Stimulated activated naive CD4-positive, alpha-beta T cell (primary cell): ENCODE data around the gene TSPAN31.
A peak's percentile ranks its signal among the peaks of the same experiment; 100 is the strongest.
"Not testable (repeated sequence)": the region's sequence is repeated elsewhere in the genome, so short reads cannot be mapped to it uniquely, and the experiment has no call there.

ENCODE experiments used
- DNase-seq, 6 experiments: peaks; one replicate each; lab custom pipeline; 2025; lab: John Stamatoyannopoulos, UW

TSPAN31 gene

DNA sequence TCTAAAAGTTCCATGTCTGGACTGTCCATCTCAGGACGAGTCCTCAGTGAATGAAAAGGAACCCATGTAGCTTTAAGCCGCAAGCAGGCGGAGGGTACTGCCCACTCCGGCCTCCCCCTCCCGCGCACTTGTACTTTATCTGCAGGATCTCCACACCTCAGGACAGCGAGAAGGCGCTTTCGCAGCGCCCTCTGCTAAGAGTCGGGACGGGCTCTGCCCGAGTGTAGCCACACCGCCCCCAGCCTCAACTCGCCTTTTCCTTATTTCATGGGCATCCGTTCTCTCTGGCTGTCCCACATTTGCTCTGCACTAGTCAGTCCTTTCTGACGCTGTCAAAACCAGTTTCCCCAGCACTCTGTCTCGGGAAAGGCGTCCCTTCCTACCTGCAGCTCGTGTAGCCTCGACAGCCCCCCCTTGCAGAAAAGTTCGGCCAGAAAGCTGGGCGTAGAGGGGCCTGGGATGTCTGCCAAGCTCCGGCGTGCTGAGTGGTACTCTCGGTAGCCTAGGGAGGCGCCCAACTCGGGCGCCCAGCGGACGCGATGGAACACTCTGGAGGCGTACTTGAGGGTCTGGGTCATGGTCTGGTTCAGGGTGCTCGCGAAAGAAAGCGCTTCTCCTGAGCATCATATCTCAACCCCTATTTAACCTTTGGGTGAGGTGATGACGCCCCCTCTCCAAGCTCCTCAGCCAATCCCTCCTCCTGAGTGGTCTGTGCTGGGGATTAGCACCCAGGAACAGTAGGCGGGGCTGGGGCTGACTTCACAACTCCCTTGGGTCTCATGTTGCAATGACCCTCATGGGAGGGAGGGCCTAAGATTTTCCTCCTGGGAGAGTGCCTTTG, 21.8 kb downstream of the TSPAN31 start, which contains the start of gene CYP27B1:
TSS of gene CYP27B1 (minus strand) at position 615 of the 841 bp plus-strand sequence. CDS start at position 578, 37 bp downstream.
- no peak for DNase-seq

- no peak for DNase-seq
Measured at GRCh38 chr12:57767305-57767698, 22.5 kb downstream of the TSPAN31 start.

DNA sequence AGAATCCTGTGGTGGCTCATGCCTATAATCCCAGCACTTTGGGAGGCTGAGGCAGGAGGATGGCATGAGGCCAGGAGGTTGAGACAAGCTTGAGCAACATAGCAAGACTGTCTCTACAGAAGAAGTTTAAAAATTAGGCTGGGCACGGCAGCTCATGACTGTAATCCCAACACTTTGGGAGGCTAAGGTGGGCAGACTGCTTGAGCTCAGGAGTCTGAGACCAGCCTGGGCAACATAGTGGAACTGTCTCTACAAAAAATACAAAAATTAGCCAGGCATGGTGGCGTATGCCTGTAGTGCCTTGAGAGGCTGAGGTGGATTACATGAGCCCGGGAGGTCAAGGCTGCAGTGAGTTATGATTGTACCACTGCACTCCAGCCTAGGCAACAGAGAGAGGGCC, 23.0 kb downstream of the TSPAN31 start:
- DNase-seq = no peak

DNA sequence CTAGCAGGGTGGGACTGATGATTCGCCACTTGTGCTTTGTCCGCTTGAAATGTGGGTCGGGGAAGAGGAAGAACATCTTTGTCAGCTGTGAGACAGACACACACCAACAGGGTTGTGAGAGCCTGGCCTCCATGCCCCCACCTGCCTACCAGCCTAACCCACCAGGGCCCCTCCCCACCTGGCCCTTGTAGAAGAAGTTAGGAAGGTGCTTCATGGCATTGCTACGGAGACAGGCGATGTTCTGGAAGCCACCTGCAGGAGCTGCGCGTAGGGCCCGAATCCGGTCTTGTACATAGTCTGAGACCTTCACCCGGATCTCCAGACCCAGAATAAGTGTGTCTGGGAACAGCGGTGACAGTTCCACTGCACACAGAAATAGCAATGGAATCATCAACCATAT, 24.8 kb downstream of the TSPAN31 start:
- DNase-seq = no peak

DNA sequence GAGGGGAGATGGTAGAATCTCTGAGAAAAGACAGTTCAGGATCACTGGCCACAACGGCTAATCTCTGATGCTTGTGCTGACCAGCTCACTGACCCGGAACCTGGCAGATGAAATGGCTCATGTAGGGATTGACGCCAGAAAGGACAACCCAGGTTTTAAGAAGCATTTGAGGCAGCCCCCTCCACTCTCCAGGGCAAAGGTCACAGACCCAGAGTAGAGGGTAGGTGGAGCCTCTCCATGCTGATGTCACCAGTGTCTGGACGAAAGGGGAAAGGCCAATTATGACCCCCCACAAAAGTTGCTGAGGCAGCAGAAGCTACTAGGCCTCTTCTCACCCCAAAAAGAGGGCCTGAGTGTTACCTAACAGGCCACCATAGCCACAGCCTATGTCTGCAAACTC, 25.9 kb downstream of the TSPAN31 start:
- no peak for DNase-seq

GRCh38 chr12:57771236-57771872, 26.5 kb downstream of the TSPAN31 start:
- DNase-seq = peak in 2 of 6 experiments; percentile 71 to 81

GRCh38 chr12:57771873-57772428, 27.1 kb downstream of the TSPAN31 start, which contains the start of gene METTL1:
METTL1 (minus strand) TSS chr12:57772105; CDS start chr12:57772083, 22 bp downstream.
- DNase-seq = peak; percentile 78 to 91 (median 84)

DNA sequence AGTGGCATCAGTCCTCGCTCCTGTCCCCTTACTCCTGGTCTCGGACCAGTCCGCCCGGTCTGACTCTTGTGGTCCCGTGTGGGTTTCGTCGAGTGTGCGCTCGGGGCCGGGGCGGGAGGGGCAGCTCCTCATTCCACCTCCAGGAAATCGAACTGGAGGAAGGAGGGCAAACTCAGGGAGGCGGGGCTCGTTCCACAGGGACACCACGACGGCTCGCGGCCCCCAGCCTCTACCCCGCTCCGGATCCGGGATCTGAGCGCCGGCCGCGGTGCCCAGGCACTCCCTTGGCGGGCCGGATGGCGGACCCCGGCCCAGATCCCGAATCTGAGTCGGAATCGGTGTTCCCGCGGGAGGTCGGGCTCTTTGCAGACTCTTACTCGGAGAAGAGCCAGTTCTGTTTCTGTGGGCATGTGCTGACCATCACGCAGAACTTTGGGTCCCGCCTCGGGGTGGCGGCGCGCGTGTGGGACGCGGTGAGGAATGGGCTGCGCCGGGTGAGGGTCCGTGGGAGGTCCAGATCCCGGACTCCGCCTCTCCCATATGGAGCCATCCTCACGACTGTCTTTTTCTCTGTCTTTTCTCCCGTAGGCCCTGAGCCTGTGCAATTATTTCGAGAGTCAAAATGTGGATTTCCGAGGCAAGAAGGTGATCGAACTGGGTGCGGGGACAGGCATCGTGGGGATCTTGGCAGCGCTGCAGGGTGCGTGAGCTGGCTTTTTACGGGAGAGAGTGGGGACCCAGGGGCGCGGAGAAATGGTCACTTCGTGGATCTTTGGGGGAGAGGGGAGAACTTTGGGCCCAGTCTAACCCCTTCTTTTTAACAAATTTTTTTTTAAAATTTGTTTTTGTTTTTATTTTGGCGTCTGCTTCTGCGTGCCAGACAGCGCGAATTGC, 27.8 kb downstream of the TSPAN31 start, which contains the start of gene EEF1AKMT3:
TSS of gene EEF1AKMT3 (plus strand) at position 186 of the 894 bp plus-strand sequence. CDS start at position 297, 111 bp downstream.
- DNase-seq = peak in 1 of 6 experiments; percentile 36

GRCh38 chr12:57774634-57775033, 29.8 kb downstream of the TSPAN31 start:
- not testable (repeated sequence) for DNase-seq

GRCh38 chr12:57775044-57775443, 30.2 kb downstream of the TSPAN31 start:
- DNase-seq = no peak

- no peak for DNase-seq
Measured at GRCh38 chr12:57775563-57776246, 30.9 kb downstream of the TSPAN31 start.

GRCh38 chr12:57776247-57776587, 31.4 kb downstream of the TSPAN31 start:
- no peak for DNase-seq

GRCh38 chr12:57777367-57777766, 32.5 kb downstream of the TSPAN31 start:
- DNase-seq = no peak

GRCh38 chr12:57777911-57778310, 33.1 kb downstream of the TSPAN31 start:
- no peak for DNase-seq

DNA sequence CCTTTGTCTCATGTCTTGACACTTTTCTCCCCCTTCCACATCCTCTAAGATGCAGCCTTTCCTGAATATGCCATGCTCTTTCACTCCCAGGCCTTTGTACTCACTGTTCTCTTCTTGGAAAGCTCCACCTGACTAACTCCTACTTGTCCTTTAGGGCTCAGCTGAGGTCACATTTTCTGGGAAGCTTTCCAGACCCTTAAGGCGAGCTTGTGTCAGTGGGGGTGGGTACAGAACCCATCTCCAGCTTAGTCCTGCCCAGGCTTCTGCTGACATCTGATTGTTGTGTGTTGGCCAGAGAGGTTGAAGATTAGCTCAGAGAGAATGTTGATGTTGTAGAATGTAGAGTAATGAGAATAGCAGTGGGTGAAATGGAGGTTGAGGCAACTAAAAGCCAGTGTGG, 34.9 kb downstream of the TSPAN31 start:
- DNase-seq = no peak

GRCh38 chr12:57780284-57780897, 35.6 kb downstream of the TSPAN31 start:
- DNase-seq = no peak

DNA sequence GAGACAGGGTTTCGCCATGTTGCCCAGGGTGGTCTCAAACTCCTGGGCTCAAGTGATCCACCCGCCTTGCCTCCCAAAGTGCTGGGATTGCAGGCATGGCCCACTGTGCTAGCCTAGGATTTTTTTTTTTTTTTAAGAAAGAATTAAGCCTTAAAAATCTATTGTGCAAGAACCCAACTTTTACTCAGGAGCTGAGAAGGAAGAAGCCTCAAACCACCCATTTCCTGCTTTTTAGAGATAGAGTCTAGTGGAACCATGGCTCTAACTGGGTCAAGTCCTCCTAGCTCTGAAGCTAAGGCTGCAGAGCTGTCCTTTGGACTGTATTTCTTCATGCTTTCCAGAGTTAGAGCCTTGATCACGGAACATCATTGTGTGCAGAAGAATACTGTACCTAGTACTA, 36.4 kb downstream of the TSPAN31 start:
- DNase-seq = no peak

GRCh38 chr12:57781801-57782200, 37.0 kb downstream of the TSPAN31 start:
- no peak for DNase-seq

GRCh38 chr12:57782243-57782607, 37.4 kb downstream of the TSPAN31 start:
- DNase-seq = no peak

DNA sequence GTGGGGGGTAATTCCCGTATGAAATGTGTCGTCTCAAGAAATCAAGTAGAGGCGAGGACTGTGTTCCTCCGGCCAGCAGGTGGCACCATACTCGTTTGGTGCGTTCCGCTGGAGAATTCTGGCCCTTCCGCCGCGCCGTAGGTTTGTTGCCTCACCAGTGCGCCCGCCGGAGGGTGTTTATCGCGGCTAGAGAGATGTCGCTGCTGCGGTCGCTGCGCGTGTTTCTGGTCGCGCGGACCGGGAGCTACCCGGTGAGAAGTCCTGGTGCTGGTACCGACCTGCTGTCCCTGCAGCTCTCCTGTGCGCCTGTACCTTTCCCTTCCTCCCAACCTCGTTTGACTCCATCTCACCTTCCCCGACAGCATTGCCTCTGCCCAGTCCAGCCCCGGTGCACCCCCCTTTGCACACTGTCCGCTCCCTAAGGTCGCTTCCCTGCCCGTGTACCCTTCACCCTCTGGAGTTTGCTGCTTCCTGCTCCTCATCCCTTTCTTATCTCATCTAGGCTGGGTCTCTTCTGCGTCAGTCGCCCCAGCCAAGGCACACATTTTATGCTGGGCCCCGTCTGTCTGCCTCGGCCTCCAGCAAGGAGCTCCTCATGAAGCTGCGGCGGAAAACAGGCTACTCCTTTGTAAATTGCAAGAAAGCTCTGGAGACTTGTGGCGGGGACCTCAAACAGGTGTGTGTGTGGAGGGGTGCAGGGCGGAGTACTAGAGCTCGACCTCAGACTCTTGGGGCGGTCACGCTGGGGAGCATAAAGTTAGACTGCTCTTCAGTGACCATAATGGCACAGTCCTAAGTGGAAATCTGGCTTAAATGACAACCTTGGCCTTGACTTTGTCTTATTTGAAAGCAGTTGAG, 38.0 kb downstream of the TSPAN31 start, which contains the start of gene TSFM:
TSS of gene TSFM (plus strand) at position 180 of the 858 bp plus-strand sequence. CDS start at position 195, 15 bp downstream.
- DNase-seq = peak; percentile 86 to 95 (median 93)
